Fibroblast of skin of right biceps (primary cell): ENCODE data around the gene STYK1.

ENCODE experiments used
- DNase-seq: peaks from one replicate; pipeline ENCODE4 v3.0.0-alpha.2; 2013

STYK1 gene, protein sequence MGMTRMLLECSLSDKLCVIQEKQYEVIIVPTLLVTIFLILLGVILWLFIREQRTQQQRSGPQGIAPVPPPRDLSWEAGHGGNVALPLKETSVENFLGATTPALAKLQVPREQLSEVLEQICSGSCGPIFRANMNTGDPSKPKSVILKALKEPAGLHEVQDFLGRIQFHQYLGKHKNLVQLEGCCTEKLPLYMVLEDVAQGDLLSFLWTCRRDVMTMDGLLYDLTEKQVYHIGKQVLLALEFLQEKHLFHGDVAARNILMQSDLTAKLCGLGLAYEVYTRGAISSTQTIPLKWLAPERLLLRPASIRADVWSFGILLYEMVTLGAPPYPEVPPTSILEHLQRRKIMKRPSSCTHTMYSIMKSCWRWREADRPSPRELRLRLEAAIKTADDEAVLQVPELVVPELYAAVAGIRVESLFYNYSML

DNA sequence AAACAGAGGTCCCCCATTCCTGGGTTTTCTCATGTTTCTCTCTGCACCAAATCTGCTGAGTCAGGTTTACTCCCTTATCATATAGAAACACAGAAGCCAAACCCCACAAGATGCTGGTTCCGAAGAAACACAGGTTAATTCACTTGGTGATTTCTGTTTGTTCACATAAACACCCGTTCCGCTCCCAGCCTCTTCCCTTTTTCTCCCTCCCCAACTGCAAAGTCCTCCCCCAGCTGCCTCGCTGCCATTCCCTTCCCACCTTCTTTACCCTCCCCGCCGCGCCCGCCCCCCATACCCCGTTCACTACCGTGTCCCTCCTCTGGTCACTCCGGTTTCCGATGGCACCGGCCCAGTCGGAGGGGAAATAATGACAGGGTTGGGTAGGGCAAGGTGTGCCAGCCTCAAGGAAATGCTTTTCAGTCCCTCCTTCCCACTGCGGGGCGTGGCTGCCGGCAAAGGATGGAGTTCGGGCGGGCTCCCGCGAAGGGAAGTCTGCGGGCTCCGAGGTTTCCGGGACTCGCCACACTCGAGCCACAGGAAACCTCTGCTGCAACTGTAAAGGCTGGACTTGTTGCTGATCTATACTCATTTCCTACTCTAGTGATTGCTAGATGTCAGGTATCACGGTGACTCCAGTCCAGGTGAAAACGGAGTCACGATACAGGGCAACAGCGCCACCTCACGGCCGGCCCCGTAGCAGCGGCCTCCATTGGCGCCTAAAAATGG, at the start of gene STYK1:
TSS of gene STYK1 (minus strand) at position 394 of the 726 bp plus-strand sequence. CDS start 39,434 bp downstream, outside the sequence.
- peak; percentile 28 for DNase-seq

DNA sequence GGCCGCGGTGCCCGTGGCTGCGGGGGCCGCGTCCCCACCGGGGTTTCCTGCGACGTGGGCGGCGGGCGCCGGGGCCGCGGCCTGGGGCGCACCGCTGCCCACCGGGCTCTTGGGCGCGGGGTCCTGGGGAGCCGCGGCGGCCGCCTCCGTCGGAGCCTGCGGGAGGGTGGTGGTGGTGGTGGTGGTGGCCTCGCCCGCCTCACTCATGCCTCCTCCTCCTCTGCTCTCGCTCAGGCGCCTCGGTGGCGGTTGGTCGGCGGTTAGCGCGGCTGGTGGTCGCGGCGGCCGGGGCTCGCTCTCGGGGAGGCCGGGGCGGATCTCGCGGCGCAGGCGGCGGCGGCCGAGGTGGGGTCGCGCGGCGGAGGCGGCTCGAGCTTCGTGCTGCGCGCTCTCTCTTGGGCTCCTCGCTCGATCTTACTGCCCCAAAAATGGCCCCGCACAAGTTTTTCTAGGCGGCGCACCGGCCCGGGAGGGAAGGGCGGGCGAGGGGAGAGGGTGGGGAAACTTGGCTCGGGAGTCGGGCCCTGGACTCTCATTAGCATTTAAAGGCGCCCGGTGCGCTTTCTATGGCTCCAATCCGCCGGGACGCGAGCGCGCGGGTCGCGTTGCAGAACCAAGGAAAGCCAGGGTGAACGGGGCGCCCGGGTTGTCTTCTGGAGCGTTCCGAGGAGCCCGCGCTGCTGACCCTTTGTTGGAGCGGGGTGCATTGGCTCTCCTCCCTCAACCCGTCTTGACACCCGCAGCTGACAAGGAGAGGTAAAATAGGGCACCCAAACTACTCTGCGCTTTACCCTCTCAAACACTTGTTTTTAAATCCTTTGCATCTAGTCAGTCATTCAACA, 49.3 kb upstream of the STYK1 start, which contains the start of gene YBX3:
TSS of gene YBX3 (minus strand) at position 419 of the 842 bp plus-strand sequence. CDS start at position 207, 212 bp downstream.
- DNase-seq = peak; percentile 81

DNA sequence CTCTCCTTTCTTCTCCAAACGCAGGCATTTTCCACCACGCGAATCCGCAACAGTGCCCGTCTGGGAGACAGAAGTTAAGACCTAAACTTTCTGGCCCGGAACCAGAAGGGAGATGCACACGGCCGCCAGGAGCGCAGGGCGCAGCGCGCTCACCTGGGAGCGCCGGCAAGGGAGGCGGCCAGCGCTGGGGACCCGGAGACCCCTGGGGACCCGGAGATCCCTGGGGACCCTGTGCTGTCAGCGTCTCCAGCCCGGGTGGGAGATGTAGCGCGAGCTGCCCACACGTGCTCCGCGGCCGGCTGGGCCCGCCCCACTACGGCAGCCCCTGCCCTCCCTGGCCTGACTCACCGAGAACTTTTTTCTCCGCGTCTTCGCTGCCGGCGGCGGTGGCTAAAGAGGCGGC, 48.7 kb upstream of the STYK1 start:
- peak; percentile 66 for DNase-seq

DNA sequence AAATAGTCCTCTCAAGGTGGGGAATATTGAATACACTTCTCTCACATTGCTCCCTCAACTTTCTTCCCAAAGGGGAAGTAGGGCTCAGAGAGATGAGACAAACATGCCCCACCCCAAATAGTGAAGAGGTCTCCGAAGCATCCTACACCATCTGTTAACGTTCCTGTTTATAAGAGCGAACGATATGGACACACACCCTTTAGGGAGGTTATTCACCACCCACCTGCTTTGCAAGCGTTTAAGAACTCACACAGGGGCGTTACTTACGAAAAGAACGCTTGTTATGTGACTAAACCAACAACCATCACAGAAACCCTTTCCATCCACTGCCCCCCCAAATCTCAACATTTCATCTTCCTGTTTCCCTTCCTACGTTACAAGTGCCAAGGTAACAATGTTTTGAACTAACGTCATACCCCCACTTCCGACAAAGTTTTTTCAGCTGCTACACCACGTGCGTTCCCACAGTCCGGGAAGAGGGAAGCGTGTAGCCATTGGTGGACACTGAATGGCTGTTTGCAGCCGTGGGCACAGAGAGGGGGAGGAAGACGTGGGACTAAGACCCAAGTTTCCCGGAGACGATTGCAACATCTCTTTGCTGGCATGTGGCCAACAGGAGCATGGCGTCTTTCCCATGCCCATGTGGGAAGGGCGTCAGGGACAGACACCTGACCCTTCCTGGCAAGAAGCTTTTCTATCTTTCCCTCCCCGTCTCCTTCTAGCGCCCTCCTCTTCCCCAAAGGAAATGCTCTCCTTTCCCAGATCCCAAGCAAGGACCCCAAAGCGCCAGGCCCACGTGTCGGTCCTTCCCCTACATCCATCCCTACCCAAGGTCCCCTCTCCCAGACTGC, 48.0 kb upstream of the STYK1 start:
- peak; percentile 92 for DNase-seq

DNA sequence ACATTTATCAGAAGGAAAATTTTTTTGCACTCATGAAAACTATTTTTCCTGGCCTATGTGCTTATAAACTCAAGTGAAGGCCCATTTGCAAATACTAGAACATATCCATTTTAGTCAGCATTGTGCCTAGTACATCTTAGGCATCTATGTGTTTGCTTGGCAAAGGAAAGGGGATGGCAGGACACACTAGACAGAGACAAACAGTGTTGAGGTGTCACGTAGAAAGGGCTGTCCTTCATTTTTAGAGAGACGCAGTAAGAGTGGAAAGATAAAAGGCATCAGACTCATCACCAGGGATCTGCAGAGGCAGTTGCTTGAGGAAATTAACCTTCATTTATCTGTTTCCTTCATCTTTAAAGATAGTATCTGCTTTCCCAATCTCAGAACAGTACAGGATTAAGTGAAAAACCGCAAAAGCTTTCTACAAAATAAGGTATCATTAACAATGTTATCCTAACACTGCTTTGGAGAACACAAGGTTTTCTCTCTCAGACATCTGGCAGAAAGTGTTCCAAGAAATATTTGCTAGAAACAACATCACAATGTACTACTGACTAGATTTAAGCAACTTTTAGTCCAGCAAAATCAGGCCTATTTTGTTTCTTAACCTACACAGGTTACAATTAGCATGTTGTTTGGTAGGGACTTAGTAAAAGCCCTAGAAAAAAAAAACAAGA, 47.3 kb upstream of the STYK1 start:
- no peak for DNase-seq

DNA sequence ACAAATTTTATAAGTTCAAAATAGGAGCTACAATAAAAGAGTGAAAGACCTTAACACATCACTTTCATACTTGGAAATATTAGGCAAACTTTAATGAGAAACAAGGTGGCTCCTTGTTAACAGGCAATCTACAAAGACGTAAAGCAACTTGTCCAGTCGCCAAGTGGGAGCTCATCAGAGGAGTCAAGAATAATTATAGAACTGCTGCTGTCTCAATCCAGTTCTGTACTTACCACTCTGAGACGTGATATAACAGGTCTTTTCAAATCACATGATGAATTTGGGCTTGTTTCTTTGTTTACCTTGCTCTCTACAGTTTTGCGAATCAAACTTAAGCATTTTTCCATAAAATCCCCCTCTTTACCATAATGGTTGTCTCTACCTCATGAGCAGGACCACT, 45.6 kb upstream of the STYK1 start:
- DNase-seq = no peak

DNA sequence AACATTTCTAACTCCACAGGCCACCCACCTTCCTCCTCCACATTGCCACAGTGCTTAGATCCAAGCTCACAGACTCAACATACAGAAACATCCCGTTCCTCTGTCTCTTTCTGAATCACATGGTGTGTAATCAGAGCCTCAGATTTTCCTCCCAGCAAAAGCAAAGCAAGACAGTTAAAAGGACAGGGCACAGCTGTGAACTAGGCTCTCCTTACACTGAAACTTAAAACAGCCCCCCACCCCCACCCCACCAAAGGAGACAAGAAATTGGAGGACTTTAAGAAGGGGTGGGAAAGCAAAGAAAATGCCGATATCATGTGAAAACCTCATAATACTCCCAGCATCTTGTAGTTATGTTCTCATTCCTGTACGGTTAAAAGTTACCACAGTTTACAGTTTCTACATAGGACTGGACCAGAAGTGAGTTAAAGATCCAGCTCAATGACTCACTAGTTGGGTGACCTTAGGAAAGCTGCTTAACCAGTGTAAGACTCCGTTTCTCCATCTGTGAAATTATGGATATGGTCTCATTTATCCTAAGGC, 44.5 kb upstream of the STYK1 start:
- DNase-seq = peak; percentile 52

DNA sequence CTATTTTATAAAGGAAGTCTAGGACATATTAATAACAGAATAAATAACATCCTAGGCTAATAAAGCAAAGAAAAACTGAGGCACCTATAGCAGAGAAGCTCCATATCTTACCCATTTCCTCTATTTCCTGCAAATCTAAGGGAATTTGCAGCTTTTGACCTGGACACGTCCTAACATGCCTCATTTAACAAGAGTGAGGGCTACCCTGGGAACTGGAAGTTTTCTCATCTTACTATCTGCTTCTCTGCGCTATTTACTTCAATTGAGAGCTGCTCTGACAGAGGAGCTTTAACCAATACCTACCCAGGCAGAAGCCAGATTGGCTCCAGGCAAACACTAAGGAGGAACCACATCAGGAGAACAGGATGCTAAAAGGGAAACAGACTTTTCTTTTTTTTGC, 43.6 kb upstream of the STYK1 start:
- no peak for DNase-seq

DNA sequence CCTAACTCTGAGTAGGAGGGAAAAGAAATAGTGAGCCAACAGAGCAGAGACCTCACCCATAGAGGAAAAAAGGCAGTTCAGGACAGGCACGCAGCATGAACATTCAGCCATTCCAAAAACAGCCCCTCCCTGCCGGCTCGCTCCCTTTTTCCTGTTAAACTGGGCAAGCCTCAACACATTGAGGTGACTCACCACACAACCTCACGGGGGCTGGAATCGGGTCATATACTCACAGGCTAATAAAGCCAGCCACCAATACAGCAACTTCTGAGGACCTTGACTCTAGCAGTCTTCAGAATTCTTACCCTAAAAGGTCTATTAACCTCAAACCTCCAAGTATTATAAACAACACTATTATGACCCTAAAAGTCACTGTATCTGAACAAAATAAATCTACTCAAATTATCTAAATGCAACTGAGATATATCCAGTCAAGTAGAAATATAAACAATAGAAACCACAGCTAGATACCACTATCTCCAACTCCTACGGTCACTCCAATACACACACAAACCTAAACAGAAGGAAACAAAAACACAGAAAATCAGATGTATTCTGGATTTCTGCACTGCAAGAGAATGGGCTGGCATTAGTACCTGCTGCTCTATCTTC, 43.0 kb upstream of the STYK1 start:
- DNase-seq = peak; percentile 85

DNA sequence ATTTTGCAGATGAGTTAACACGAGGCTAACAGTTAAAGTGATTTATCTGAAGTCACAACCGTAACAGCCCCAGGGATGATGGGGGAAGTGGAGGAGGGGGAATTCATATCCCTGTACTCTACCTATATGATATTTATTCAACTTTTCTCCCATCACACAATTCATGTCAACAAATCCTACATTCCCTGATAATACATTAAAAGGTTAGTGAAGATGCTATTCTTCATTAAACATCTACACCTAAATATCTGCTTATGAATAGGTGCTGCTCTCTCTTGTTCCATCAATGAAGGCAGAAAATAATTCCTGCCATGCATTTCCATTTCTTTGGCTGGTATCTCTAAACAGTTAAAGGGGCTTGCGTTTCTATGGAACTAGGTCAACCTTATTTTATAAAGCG, 42.4 kb upstream of the STYK1 start:
- no peak for DNase-seq

DNA sequence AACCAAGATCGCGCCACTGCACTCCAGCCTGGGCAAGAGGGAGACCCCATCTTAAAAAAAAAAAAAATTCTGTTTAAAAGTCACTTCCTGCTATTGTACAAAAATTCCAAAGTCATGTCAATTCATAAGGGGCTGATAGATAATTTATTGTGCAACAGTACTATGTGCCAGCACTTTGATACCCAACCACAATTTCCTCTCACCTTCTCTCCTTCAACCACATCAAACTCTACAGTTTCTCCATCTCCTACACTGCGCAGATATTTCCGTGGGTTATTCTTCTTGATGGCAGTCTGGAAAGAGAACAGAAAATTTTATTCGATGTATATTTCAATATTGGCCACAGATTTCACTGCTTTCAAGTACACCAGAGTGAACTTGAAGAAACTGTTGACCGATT, 41.6 kb upstream of the STYK1 start:
- DNase-seq = no peak

DNA sequence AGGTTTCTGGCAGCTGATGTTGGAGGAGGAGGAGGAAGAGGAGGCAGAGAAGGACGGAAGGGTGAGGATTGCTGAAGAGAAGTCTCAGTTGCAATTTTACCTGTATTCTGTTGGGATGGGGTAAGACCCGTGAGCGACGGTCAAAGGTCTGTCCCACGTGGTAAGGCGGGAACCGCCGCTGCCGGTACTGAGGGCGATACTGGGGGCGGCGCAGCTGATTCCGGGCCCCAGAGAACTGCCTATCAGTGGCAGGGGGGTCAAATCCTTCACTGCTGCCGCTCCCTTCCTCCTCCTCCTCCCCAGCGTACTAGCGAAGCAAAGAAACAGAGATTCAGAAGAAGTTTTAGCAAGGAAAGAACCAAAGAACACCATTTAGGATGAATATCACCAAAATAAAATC, 36.0 kb upstream of the STYK1 start:
- no peak for DNase-seq

DNA sequence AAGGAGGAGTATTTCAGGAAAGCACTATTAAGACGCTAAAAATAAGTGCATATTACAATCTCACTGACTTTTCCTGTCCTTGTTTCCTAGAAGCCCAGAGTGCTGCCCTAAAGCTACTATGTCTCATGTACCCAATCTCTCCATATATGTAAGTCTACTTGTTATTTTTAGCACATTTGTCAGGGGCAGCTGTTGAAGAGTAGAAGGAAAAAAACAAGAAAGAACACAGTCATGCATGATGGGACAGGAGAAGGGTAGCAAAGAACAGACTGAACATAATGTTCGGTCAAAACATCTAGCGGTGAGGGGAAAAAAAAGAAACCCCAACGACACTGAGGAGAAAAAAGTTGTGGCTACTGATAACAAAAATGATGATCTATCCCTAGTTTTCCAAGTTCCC, 35.0 kb upstream of the STYK1 start:
- no peak for DNase-seq

DNA sequence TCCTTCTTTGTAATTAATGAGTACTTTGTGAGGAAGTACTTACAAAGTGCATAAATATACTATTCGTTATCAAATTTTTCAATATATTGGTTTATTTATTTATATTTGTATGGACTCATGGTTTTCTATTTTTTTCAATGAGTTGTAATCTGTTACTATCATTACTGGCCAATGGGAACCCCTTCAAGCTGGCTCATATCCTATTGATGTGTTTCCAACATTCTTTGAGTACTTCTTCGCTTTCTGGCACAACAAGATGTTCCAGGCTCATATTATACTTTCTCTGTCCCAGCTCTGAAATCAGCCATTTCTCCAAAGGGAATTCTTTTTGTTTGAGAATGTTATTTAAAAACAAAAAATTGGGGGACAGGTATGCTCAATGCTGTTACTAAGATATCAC, 31.8 kb upstream of the STYK1 start:
- no peak for DNase-seq

DNA sequence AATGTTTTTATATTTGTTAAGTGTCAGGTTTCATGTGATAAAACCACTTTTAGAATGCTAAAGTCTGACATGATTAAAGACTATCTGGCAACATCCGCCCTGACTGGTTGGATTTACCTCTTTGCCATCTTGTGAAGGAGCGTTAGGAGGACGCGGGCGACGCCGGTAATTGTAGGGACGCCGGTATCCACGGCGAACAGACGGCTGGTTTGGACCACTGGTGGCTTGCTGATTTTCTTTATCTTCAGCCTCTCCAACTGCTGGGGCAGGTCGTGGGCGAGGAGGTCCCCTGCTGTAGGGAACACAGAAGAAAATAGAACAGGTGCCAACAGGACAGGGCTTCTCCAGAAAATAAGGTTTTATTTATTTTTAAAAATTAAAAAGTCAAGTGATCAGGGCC, 28.0 kb upstream of the STYK1 start:
- DNase-seq = no peak

DNA sequence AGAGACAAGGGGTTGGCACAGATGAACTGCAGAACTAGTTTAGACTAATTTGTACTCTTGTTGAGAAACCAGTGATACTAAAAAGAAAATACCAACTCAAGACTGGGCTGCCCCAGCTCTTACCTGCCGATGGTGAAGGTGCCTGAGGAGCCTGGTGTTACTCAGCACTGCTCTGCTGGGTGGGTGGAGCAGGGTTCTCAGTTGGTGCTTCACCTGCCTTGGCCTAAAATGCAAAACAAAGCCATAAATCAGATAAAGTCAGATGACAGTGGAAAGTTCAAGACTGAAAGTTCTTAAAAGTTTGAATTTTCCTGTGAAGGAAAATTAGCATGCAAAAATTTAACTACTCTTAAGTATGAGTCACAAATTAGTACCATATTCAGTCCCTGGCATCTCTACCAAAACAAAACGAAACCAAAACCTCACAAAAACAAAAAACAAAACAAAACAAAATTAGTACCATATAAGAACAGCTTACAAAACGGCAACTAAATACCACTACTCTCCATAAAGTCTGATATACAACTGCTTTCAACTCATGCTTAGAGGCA, 27.4 kb upstream of the STYK1 start:
- no peak for DNase-seq

DNA sequence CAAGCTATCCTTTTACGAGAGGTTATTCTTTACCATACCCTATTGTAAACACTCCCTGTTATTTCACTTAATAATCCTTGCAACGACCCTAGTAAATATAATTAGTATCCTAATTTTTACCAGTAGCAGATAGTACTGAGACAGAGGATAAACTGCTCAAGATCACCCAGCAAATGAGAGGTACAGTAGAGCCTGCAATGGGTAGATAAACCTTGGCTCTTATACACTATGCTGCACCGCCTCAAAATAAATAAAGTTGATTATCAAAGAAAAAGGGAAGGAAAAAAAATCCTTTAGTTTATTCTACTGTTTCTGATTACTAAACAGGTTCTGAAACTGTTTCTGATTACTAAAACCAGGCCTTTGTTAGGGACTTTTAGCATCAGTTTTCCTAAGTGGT, 26.7 kb upstream of the STYK1 start:
- no peak for DNase-seq

DNA sequence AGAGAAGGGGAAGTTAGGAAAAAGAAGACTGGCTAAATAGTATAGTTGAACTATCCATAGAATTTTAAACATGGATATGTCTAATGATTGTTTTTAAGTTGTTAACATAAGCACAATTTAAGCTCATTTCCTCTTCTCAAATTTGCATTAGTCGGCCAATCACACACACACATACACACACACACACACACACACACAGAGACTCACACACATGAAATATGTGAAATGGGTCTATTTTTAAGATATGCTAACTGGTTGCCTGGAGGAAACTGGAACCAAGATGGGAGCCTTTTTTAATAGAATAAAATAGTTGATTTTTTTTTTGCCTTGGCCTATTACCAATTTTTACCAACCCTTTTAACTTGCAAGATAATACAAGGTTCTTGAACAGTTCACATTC, 24.0 kb upstream of the STYK1 start:
- DNase-seq = no peak

DNA sequence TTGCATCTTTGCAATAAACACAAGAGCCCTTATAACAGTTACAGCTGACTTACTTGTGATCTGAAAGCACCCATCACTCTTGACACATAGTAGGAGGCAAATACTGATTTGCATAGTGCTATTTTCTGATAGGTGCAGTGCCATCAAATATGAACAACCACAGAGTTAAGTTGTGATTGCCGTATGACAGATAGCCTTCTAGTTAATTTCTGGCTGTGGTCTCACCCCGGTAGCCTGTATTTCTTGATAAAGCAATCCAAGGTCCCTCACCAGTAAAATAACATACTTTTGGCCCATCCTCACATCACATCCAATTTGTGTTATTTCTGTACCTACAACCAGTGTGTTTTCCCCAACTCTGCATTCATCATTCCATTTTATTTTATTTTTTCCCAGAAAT, 23.3 kb upstream of the STYK1 start:
- no peak for DNase-seq

DNA sequence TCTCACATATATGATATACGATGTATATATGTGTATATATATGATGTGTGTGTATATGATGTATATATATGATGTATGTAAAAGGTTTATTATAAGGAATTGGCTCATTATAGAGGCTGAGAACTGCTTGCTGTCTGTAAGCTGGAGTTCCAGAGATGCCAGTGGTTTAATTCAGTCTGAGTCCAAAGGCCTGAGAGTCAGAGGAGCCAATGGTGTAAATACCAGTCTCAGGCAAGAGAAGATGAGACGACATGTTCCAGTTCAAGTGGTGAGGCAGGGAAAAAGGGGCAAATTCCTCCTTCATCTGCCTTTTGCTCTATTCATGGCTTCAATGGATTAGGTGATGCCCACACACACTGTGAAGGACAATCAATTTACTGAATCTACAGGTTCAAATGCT, 17.1 kb upstream of the STYK1 start:
- no peak for DNase-seq

DNA sequence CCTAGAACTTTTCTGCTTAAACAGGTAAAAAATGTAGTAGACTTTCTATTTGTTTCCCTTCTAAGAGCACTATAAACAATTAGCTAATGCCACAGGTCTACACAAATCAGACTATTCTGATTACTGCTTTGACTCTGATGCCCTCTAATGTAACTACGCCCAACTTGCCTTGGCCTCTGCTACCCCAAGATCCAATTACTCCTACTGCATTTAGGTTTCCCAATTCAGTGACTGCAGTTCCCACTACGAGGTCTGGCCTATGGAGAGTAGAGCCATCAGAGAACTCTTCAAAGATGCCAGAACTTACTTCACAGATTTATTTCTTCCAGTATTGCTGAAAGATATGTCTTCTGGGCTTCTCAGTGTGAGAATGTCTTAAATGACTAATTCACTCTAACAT, 15.3 kb upstream of the STYK1 start:
- DNase-seq = no peak
